Liver (tissue), 10 donors: Measurements from ENCODE around the gene OPHN1. TPM values are rescaled to one million over a fixed set of nuclear protein-coding genes. Genes with fewer than 3 reads are reported as not detected.

Source experiments
- DNase-seq: peaks from one replicate; pipeline ENCODE4 v3.0.0-alpha.2; 2017; ENCODE audit warnings: low spot score
- H3K27ac ChIP-seq, 2 donors: one replicate each; pipeline ENCODE4 v1.7.0; 2013; ENCODE audit warnings: inconsistent platforms in 2 of 2, low read length in 2 of 2, control low read depth in 1 of 2, low read depth in 1 of 2, mild to moderate bottlenecking in 1 of 2
- H3K27me3 ChIP-seq, 4 donors: one replicate each; pipeline versions ENCODE4 v1.6.1 to v1.7.0; 2013; ENCODE audit warnings: low read length in 3 of 4, inconsistent platforms in 1 of 4, mild to moderate bottlenecking in 1 of 4, moderate library complexity in 1 of 4; ENCODE audit not compliant: control insufficient read depth in 4 of 4, insufficient read depth in 4 of 4
- H3K36me3 ChIP-seq, 4 donors: one replicate each; pipeline versions ENCODE4 v1.6.1 to v1.7.0; 2013; ENCODE audit warnings: low read length in 3 of 4, mild to moderate bottlenecking in 3 of 4, low read depth in 1 of 4, moderate library complexity in 1 of 4; ENCODE audit not compliant: control insufficient read depth in 4 of 4, insufficient read depth in 3 of 4
- H3K4me1 ChIP-seq, 4 donors: one replicate each; pipeline versions ENCODE4 v1.6.1 to v1.7.0; 2013; ENCODE audit warnings: low read length in 3 of 4, mild to moderate bottlenecking in 3 of 4, moderate library complexity in 1 of 4; ENCODE audit not compliant: control insufficient read depth in 4 of 4, insufficient read depth in 4 of 4
- H3K4me3 ChIP-seq, 3 donors: one replicate each; pipeline versions ENCODE4 v1.6.1 to v1.7.0; 2013; ENCODE audit warnings: low read length in 3 of 3, control low read depth in 1 of 3, low read depth in 1 of 3, mild to moderate bottlenecking in 1 of 3
- H3K9ac ChIP-seq, 2 donors: one replicate each; pipeline ENCODE4 v1.7.0; 2013; ENCODE audit warnings: low read length in 2 of 2, mild to moderate bottlenecking in 2 of 2, moderate library complexity in 2 of 2, control low read depth in 1 of 2, low read depth in 1 of 2
- H3K9me3 ChIP-seq, 4 donors: one replicate each; pipeline versions ENCODE4 v1.6.1 to v1.7.0; 2013; ENCODE audit warnings: low read length in 3 of 4; ENCODE audit not compliant: control insufficient read depth in 4 of 4
- ATF3 ChIP-seq: IDR thresholded peaks from 2 replicates; pipeline ENCODE4 v1.6.1; 2016; ENCODE audit warnings: antibody characterized with exemption
- CTCF ChIP-seq: fragments of 150-350 bp; IDR thresholded peaks from 2 replicates; pipeline ENCODE4 v1.5.1; 2017; ENCODE audit warnings: improper control_type of control experiment, low read depth, low read length; ENCODE audit not compliant: missing input control
- EGR1 ChIP-seq, 2 donors: IDR thresholded peaks; 2 replicates each; pipeline ENCODE4 v1.6.1; 2016 to 2018; ENCODE audit warnings: antibody characterized with exemption in 2 of 2, low read depth in 2 of 2
- FOXA1 ChIP-seq: IDR thresholded peaks from 2 replicates; pipeline ENCODE4 v1.6.1; 2016; ENCODE audit warnings: antibody characterized with exemption
- FOXA2 ChIP-seq: IDR thresholded peaks from 2 replicates; pipeline ENCODE4 v1.6.1; 2016; ENCODE audit warnings: antibody characterized with exemption
- GABPA ChIP-seq, 2 donors: IDR thresholded peaks in 1 of 2; conservative IDR thresholded peaks in 1 of 2; 2 replicates each; pipeline ENCODE4 v1.6.1; 2016; ENCODE audit warnings: antibody characterized with exemption in 2 of 2, mild to moderate bottlenecking in 1 of 2, moderate library complexity in 1 of 2
- HNF4A ChIP-seq, 2 donors: conservative IDR thresholded peaks; 2 replicates each; pipeline ENCODE4 v1.6.1; 2016; ENCODE audit warnings: antibody characterized with exemption in 2 of 2, mild to moderate bottlenecking in 2 of 2
- HNF4G ChIP-seq: IDR thresholded peaks from 2 replicates; pipeline ENCODE4 v1.6.1; 2016; ENCODE audit warnings: antibody characterized with exemption
- JUND ChIP-seq, 2 donors: IDR thresholded peaks; 2 replicates each; pipeline ENCODE4 v1.6.1; 2016; ENCODE audit warnings: antibody characterized with exemption in 2 of 2
- MAX ChIP-seq: IDR thresholded peaks from 2 replicates; pipeline ENCODE4 v1.6.1; 2016; ENCODE audit warnings: antibody characterized with exemption
- RAD21 ChIP-seq, 2 donors: IDR thresholded peaks; 2 replicates each; pipeline ENCODE4 v1.6.1; 2016; ENCODE audit warnings: antibody characterized with exemption in 2 of 2, mild to moderate bottlenecking in 2 of 2
- RXRA ChIP-seq, 2 donors: IDR thresholded peaks; 2 replicates each; pipeline ENCODE4 v1.6.1; 2017 to 2018; ENCODE audit warnings: antibody characterized with exemption in 2 of 2, mild to moderate bottlenecking in 1 of 2
- SP1 ChIP-seq: IDR thresholded peaks from 2 replicates; pipeline ENCODE4 v1.6.1; 2018; ENCODE audit warnings: antibody characterized with exemption, mild to moderate bottlenecking
- WGBS: extraction: QIAGEN DNeasy Blood & Tissue Kit; methylation state at CpG from one replicate; pipeline ENCODE4 v1.1.7; 2013; 5-methylcytosine and 5-hydroxymethylcytosine counted together
- polyA plus RNA-seq, 2 donors: library from polyadenylated mRNA; stranded (reverse) in 1 of 2; unstranded in 1 of 2; fragments of 200-250 nt in 1 of 2; fragments of >200 nt in 1 of 2; fragmentation: Nextera tagmentation in 1 of 2; extraction: Ambion mirVana in 1 of 2; gene quantifications; one replicate each; pipeline versions ENCODE4 v1.2.1 to v1.2.3, GENCODE V29; 2013 to 2015
- small RNA-seq: library from RNA; depleted of rRNA; stranded (forward); fragments of <200 nt; gene quantifications from one replicate; pipeline ENCODE3, GENCODE V24; 2014
- total RNA-seq, 2 donors: library from RNA; depleted of rRNA; stranded (reverse); fragments of >200 nt; gene quantifications; one replicate each; pipeline ENCODE4 v1.2.3, GENCODE V29; 2014
- donor health status: healthy.
- donor health status: healthy.
- donor health status: healthy.
- donor health status: healthy.
- donor health status: healthy.

The OPHN1 gene
- total and polyA plus RNA-seq, 4 donors = 0.17 to 1.2 (median 0.60) TPM

DNA sequence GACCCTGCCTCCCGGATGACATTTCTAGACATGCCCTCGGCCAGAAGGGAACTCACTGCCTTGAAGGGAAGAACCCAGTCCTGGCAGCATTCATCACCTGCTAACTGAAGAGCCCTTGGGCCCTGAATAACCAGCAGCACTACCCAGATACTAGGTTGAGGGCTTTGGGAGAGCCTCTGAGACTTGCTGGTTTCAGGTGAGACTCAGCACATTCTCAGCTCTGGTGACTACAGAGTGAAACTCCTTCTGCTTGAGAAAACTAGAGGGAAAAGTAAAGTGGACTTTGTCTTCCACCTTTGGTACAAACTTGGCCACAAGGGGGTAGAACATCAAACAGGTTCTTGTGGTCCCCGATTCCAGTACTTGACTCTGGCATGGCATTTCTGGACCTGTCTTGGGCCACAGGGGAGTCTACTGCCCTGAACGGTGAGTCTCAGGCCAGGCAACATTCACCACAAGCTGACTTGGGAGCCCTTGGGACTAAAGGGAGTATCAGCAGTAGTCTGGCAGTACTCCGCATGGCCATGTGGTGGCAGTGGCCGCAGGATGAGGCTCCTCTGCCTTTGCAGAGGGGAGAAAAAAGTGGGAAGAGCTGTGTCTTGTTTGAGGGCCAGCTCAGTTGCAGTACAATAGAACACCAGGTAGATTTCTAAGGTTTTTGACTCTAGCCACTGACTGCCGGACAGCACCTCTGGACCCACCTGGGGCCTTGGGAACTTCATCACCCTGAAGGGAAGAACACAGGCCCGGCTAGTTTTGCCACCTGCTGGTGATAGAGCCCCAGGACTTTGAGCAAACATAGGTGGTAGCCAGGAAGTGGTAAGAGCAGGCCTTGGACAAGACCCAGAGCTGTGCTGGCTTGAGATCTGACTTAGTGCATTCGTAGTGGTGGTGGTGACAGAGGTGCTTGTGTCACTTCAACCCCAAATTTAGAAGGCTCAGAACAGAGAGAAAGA lies 414.8 kb downstream of the OPHN1 start:
- no peak for TF ChIP-seq HNF4G
- TF ChIP-seq SP1 = no peak
- TF ChIP-seq RAD21 (IDR thresholded peaks at IDR 0.05) = peak; percentile 50 to 72
- TF ChIP-seq HNF4A (conservative IDR thresholded peaks at IDR 0.05) = no peak
- TF ChIP-seq FOXA1 = no peak
- TF ChIP-seq CTCF = peak; percentile 33
- no peak for TF ChIP-seq ATF3
- no peak for TF ChIP-seq GABPA (IDR thresholded peaks at IDR 0.05 in 1 of 2, conservative IDR thresholded peaks at IDR 0.05 in 1 of 2)
- TF ChIP-seq FOXA2 = no peak
- no peak for TF ChIP-seq JUND (IDR thresholded peaks at IDR 0.05)
- Histone ChIP-seq H3K36me3 (no peaks in the 10 kb centered on the region), H3K9ac (no peak overlapping the region), H3K27ac (no peak overlapping the region), H3K9me3 (no peaks in the 10 kb centered on the region), H3K27me3 (peaks cover 0 to 4% (median 0%) of the 10 kb centered on the region in 4 donors), H3K4me1 (no peaks in the 10 kb centered on the region), H3K4me3 (no peak overlapping the region)
- 70% methylated on average over 9 of the region's 9 CpGs for WGBS
- no peak for DNase-seq

DNA sequence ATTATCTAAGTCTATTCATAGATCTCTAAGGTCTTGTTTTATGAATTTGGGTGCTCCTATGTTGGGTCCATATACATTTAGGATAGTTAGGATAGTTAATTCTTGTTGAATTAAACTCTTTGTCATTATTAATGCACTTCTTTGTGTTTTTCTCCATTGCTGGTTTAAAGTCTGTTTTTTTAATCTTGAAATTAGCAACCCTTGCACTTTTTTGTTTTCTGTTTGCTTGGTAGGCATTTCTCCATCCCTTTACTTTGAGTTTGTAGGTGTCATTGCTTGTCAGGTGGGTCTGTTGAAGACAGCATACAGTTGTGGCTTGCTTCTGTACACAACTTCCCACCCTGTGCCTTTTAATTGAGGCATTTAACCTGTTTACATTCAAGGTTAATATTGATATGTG lies 434.8 kb downstream of the OPHN1 start:
- Histone ChIP-seq H3K4me3 (no peak overlapping the region), H3K9me3 (peaks cover 0 to 11% (median 3%) of the 10 kb centered on the region in 4 donors), H3K4me1 (no peaks in the 10 kb centered on the region), H3K36me3 (no peaks in the 10 kb centered on the region), H3K9ac (no peak overlapping the region), H3K27ac (no peak overlapping the region), H3K27me3 (no peaks in the 10 kb centered on the region)
- TF ChIP-seq EGR1 (IDR thresholded peaks at IDR 0.05; ENCODE audit: low read depth in 2 of 2) (no peak), HNF4A (conservative IDR thresholded peaks at IDR 0.05) (no peak), RXRA (IDR thresholded peaks at IDR 0.05) (no peak), FOXA1 (no peak), CTCF (no peak), JUND (IDR thresholded peaks at IDR 0.05) (no peak), MAX (no peak), GABPA (IDR thresholded peaks at IDR 0.05 in 1 of 2, conservative IDR thresholded peaks at IDR 0.05 in 1 of 2) (no peak), RAD21 (IDR thresholded peaks at IDR 0.05) (no peak), ATF3 (no peak), SP1 (no peak)
- no peak for DNase-seq

Small RNAs within 50 kb of the gene (small RNA-seq; reads per million reads assigned to genes)
- not detected for gene RF00019
- not detected for gene RNU6-1225P

Other genes with a start within 250 kb of the OPHN1 start
- gene YIPF6, start 65.6 kb upstream of the OPHN1 start, total RNA-seq = 10 to 100 TPM; 24.7 to 32.2 TPM
- 10 to 100 TPM; 11.9 to 36.3 TPM for gene YIPF6, start 65.6 kb upstream of the OPHN1 start, polyA plus RNA-seq
- gene STARD8, start 214.2 kb upstream of the OPHN1 start, total RNA-seq = 10 to 100 TPM in 1 of 2 donors, 1 to 10 TPM in 1; 9.8 to 10.7 TPM
- gene STARD8, start 214.2 kb upstream of the OPHN1 start, polyA plus RNA-seq = 1 to 10 TPM; 1.8 to 6.9 TPM